Measurements from ENCODE around the gene HEMK1. TPM values are rescaled to one million over a fixed set of nuclear protein-coding genes. Genes with fewer than 3 reads are reported as not detected.
A peak's percentile ranks its signal among the peaks of the same experiment; 100 is the strongest.

Gene HEMK1
- total and polyA plus RNA-seq, 2 donors (not counting 1 experiment from before 2014, with no cell fraction given), result 34.2 to 43.0 TPM

DNA sequence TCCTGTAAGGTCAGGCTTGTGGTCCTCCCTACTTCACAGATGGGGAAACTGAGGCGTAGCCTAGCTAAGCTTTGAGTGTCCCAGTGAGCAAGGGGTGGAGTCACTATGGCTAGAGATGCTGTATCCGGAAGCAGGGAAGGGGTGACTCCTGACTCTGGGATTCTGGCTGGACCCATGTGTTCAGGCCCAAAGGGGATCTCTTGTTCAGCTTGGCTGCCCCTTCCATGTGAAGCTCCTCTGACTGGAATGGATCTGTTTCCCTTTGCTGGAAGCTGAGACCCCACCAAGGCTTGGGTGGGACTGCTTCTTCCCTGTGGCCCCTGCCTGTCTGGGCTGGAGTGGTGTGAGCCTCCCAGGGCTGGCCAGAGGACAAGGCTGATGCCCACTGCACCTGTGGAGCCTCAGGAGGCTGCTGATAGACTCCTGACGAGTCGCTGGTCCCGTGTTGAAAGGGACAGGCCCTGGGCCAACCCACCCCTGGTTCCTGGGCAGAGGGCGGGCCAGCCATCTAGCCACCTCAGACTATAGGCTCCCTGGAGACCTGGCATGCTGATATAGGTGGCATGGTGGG, 48.7 kb downstream of the HEMK1 start:
- no peak for DNase-seq
- Histone ChIP-seq H3K27ac (ENCODE audit: low read length in 2 of 2) (peak overlapping the region in 1 of 2 donors; percentile 83), H3K4me3 (ENCODE audit: control extremely low read depth in 1 of 5, extremely low read depth in 1 of 5, insufficient read depth in 1 of 5, low read depth in 2 of 5, low read length in 4 of 5) (peak overlapping the region; percentile 70 to 92 (median 78)), H3K9ac (ENCODE audit: low read length) (peak overlapping the region; percentile 81), H3K27me3 (replicated peaks in 1 of 4; ENCODE audit: control extremely low read depth in 1 of 4, control insufficient read depth in 3 of 4, insufficient read depth in 4 of 4, low read length in 3 of 4) (no peaks in the 10 kb centered on the region), H2AFZ (ENCODE audit: insufficient read depth, low read depth, low read length, poor library complexity, severe bottlenecking) (peak overlapping the region; percentile 92), H3K4me2 (replicated peaks; ENCODE audit: low read depth, low read length, poor library complexity, severe bottlenecking) (peak overlapping the region; percentile 96), H3K79me2 (ENCODE audit: control insufficient read depth, insufficient read depth, low read length) (peaks cover 19% of the 10 kb centered on the region), H3K4me1 (ENCODE audit: control insufficient read depth in 2 of 2, insufficient read depth in 2 of 2, low read length in 2 of 2) (peaks cover 28 to 45% of the 10 kb centered on the region in 2 donors), H3K9me3 (ENCODE audit: control extremely low read depth in 1 of 3, control insufficient read depth in 2 of 3, insufficient read depth in 1 of 3, low read length in 2 of 3) (no peaks in the 10 kb centered on the region), H4K20me1 (ENCODE audit: control insufficient read depth, insufficient read depth, low read length, poor library complexity, severe bottlenecking) (no peaks in the 10 kb centered on the region), H3K36me3 (replicated peaks in 1 of 2; ENCODE audit: control extremely low read depth in 1 of 2, control insufficient read depth in 1 of 2, extremely low read depth in 1 of 2, insufficient read depth in 2 of 2, low read length in 1 of 2) (peaks cover 0 to 7% of the 10 kb centered on the region in 2 experiments)
- H3K4me1 Mint-ChIP-seq, result peaks cover 50% of the 10 kb centered on the region
- intact Hi-C loops (cut with micrococcal nuclease), result loop anchor here (1.0 to 10.0 kb wide), 2 partner anchors 253 to 1177 kb away; no protein-coding TSS in a partner anchor
- peak overlapping the region; percentile 86 for H3K4me3 Mint-ChIP-seq
- TF ChIP-seq, protein P1, sequence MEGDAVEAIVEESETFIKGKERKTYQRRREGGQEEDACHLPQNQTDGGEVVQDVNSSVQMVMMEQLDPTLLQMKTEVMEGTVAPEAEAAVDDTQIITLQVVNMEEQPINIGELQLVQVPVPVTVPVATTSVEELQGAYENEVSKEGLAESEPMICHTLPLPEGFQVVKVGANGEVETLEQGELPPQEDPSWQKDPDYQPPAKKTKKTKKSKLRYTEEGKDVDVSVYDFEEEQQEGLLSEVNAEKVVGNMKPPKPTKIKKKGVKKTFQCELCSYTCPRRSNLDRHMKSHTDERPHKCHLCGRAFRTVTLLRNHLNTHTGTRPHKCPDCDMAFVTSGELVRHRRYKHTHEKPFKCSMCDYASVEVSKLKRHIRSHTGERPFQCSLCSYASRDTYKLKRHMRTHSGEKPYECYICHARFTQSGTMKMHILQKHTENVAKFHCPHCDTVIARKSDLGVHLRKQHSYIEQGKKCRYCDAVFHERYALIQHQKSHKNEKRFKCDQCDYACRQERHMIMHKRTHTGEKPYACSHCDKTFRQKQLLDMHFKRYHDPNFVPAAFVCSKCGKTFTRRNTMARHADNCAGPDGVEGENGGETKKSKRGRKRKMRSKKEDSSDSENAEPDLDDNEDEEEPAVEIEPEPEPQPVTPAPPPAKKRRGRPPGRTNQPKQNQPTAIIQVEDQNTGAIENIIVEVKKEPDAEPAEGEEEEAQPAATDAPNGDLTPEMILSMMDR (IDR thresholded peaks at IDR 0.05), result no peak
- TF ChIP-seq EZH2 (IDR thresholded peaks at IDR 0.05; ENCODE audit: borderline replicate concordance, insufficient read depth, low read depth, low read length, poor library complexity, severe bottlenecking), result no peak
- H3K27ac Mint-ChIP-seq, result peak overlapping the region; percentile 92
- ChIA-PET CTCF (interaction anchor here (0.6 to 17.6 kb wide), 5 partner anchors 28 to 772 kb away, joined by 3 to 541 read pairs (median 3); partner anchors contain the start of genes C3orf18 and HEMK1), POLR2A (interaction anchor here (0.7 kb wide), 1 partner anchor 14 kb away, joined by 3 read pairs; no protein-coding TSS in a partner anchor)
- H3K9me3 Mint-ChIP-seq (ENCODE audit: insufficient read depth), result no peaks in the 10 kb centered on the region
- 11% methylated on average over 4 of the region's 6 CpGs for WGBS (ENCODE audit: insufficient coverage)
- ATAC-seq (ENCODE audit: low read depth), result no peak
- H3K27me3 Mint-ChIP-seq, result no peaks in the 10 kb centered on the region

DNA sequence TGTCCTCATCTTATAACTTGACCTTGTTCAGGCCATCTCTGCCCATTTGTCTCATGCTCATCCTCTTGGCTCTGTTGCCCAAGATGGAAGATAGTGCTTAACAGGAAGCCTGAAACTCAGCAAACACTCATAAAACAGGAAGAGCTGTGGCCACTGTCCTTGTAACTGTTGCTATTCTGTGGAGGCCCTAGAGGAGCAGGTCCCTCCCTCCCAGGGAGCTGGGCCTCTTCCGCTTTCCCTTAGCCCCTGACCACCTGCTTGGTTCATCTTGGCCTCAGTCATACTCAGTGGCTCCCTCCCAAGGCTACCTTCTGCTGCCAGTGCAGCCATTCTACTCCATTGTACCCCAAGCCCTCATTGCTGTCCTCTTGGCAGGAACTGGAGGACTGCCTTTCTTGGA, 51.1 kb downstream of the HEMK1 start:
- H3K27me3 Mint-ChIP-seq, result no peaks in the 10 kb centered on the region
- H3K9ac ChIP-seq (ENCODE audit: low read length), result no peak overlapping the region
- peak overlapping the region; percentile 44 for H3K27ac Mint-ChIP-seq
- no peaks in the 10 kb centered on the region for H3K27me3 ChIP-seq (replicated peaks in 1 of 4; ENCODE audit: control extremely low read depth in 1 of 4, control insufficient read depth in 3 of 4, insufficient read depth in 4 of 4, low read length in 3 of 4)
- 60% methylated on average over 1 of the region's 1 CpG for WGBS (ENCODE audit: insufficient coverage)
- H3K4me1 Mint-ChIP-seq, result peaks cover 67% of the 10 kb centered on the region
- no peak overlapping the region for H3K4me2 ChIP-seq (replicated peaks; ENCODE audit: low read depth, low read length, poor library complexity, severe bottlenecking)
- peaks cover 1 to 7% of the 10 kb centered on the region in 2 experiments for H3K36me3 ChIP-seq (replicated peaks in 1 of 2; ENCODE audit: control extremely low read depth in 1 of 2, control insufficient read depth in 1 of 2, extremely low read depth in 1 of 2, insufficient read depth in 2 of 2, low read length in 1 of 2)
- H4K20me1 ChIP-seq (ENCODE audit: control insufficient read depth, insufficient read depth, low read length, poor library complexity, severe bottlenecking), result peaks cover 15% of the 10 kb centered on the region
- H3K79me2 ChIP-seq (ENCODE audit: control insufficient read depth, insufficient read depth, low read length), result peaks cover 38% of the 10 kb centered on the region
- POLR2A ChIA-PET, result no interaction called here
- TF ChIP-seq EZH2 (IDR thresholded peaks at IDR 0.05; ENCODE audit: borderline replicate concordance, insufficient read depth, low read depth, low read length, poor library complexity, severe bottlenecking), result no peak
- TF ChIP-seq, protein P1 (IDR thresholded peaks at IDR 0.05), result no peak
- ATAC-seq (ENCODE audit: low read depth) (no peak), DNase-seq (no peak)
- peaks cover 46 to 66% of the 10 kb centered on the region in 2 donors for H3K4me1 ChIP-seq (ENCODE audit: control insufficient read depth in 2 of 2, insufficient read depth in 2 of 2, low read length in 2 of 2)
- no peaks in the 10 kb centered on the region for H3K9me3 Mint-ChIP-seq (ENCODE audit: insufficient read depth)
- peak overlapping the region; percentile 5 for H3K4me3 Mint-ChIP-seq
- H3K9me3 ChIP-seq (ENCODE audit: control extremely low read depth in 1 of 3, control insufficient read depth in 2 of 3, insufficient read depth in 1 of 3, low read length in 2 of 3), result no peaks in the 10 kb centered on the region
- H3K27ac ChIP-seq (ENCODE audit: low read length in 2 of 2), result peak overlapping the region in 1 of 2 donors; percentile 21
- no peak overlapping the region for H3K4me3 ChIP-seq (ENCODE audit: control extremely low read depth in 1 of 5, extremely low read depth in 1 of 5, insufficient read depth in 1 of 5, low read depth in 2 of 5, low read length in 4 of 5)
- intact Hi-C loops (cut with micrococcal nuclease), result no loop called here
- CTCF ChIA-PET, result interaction anchor here (1.0 to 17.6 kb wide), 4 partner anchors 32 to 770 kb away, joined by 3 to 541 read pairs (median 114); partner anchors contain the start of genes C3orf18 and HEMK1
- no peak overlapping the region for H2AFZ ChIP-seq (ENCODE audit: insufficient read depth, low read depth, low read length, poor library complexity, severe bottlenecking)

Data from B cell (primary cell).